Left lobe of liver (tissue), 2 donors: ENCODE measurements around the gene GSTM1. TPM values are rescaled to one million over a fixed set of nuclear protein-coding genes. Genes with fewer than 3 reads are reported as not detected.

ENCODE experiments used
- ATAC-seq: fragments of 200-7000 bp; cut with Tn5 transposase; one replicate; pipeline ENCODE4 v1.9.1; 2020; ENCODE audit warnings: mild to moderate bottlenecking, moderate library complexity
- DNase-seq: peaks from one replicate; pipeline ENCODE4 v3.0.0-alpha.2; 2020; ENCODE audit warnings: low spot score
- total RNA-seq: library from RNA; stranded (reverse); gene quantifications from one replicate; pipeline ENCODE4 v1.2.1, GENCODE V29; 2021
- donor health status: DM: no; HTN: no; CAD: no; lungs with moderate emphysema.
- donor health status: DM: no; HTN: yes; CAD: no.

GSTM1 gene
- total RNA-seq, 1 donor from 2014 or later = not detected

- DNase-seq = no peak
- ATAC-seq = no peak
Measured at GRCh38 chr1:109722908-109723691, 35.5 kb downstream of the GSTM1 start.

DNA sequence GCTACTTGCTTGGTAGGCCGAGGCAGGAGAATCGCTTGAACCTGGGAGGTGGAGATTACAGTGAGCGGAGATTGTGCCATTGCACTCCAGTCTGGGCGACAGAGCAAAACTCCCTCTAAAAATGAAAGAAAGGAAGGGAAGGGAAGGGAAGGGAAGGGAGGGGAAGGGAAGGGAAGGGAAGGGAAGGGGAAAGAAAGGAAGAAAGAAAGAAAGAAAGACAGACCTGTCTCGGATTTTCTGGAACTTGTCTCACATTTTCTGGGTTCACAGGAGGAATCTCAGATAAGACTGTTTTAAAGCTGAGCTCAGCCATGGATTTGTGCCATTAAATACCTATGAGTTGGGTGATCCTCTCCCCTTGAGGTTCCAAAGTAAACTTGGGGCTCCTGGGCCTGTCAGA is 37.3 kb downstream of the GSTM1 start:
- ATAC-seq = no peak
- no peak for DNase-seq

DNA sequence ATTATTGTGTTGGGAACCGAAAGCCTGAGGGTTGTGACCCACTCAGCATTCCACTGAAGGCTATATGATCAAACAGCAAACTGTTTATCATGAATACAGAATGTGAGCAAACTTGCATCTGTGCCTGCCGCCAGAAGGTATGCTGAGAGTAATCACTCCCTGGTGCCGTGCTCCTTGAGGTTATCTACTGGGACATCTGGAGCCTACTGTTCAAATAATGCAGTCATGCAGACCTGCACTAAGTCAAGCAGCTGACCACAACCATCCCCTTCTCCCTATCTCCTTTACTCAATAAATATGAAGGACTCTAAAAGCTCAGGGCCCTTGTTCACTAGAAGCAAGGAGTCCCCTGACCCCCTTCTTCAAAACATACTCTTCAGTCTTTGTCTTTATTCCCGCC is 37.9 kb downstream of the GSTM1 start:
- no peak for ATAC-seq
- no peak for DNase-seq

GRCh38 chr1:109726007-109726406 is 38.4 kb downstream of the GSTM1 start:
- no peak for ATAC-seq
- no peak for DNase-seq

- no peak for ATAC-seq
- DNase-seq = no peak
Measured at GRCh38 chr1:109726728-109727373, 39.2 kb downstream of the GSTM1 start.

DNA sequence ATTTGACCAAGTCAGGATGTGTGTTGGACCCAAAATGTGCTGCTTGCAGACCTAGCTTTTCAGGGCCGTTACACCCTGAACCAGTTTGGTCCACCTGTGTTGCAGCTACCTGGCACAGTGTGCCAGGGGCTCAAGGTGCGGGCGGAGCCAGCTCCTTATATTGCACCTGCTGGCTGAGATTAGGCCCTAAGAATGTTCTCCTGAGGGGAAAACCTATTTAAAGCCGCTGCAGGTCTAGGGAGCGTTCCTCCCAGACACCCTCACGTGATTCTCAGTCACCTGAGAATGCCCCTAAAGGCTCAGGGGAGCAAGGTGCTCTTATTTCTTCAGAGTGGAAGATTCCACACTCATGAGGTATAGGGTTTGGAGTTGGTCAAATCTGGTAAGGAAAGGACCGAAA is 41.3 kb downstream of the GSTM1 start:
- no peak for ATAC-seq

GRCh38 chr1:109730666-109731065 is 43.0 kb downstream of the GSTM1 start:
- DNase-seq (no peak), ATAC-seq (no peak)

More for the DNA sequence above, 41.3 kb downstream of the GSTM1 start:
- DNase-seq = no peak

DNA sequence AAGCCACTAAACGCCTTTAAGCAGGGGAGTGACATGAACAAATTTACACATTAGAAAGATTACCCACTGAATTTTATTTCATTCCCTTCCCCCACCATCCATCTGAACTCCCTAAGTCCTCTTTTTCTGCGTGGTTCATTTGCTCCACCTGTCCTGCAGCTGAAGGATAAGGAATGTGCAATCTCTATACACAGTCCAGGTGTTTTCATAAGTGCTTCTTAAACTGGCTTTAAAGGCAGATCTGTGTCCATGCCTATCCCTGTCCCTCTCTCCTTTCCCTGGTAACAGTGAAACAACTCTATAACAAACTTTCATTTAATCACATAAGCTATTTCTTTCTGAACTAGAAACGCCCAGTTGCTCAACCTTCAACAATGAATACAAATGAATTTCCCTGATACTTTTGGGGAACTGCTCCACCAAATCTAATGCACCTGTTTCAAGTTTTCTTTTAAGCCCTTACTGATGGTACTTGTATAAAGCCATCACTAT is 44.8 kb downstream of the GSTM1 start:
- no peak for ATAC-seq
- DNase-seq = no peak

GRCh38 chr1:109733236-109733870 is 45.7 kb downstream of the GSTM1 start:
- ATAC-seq (no peak), DNase-seq (no peak)

DNA sequence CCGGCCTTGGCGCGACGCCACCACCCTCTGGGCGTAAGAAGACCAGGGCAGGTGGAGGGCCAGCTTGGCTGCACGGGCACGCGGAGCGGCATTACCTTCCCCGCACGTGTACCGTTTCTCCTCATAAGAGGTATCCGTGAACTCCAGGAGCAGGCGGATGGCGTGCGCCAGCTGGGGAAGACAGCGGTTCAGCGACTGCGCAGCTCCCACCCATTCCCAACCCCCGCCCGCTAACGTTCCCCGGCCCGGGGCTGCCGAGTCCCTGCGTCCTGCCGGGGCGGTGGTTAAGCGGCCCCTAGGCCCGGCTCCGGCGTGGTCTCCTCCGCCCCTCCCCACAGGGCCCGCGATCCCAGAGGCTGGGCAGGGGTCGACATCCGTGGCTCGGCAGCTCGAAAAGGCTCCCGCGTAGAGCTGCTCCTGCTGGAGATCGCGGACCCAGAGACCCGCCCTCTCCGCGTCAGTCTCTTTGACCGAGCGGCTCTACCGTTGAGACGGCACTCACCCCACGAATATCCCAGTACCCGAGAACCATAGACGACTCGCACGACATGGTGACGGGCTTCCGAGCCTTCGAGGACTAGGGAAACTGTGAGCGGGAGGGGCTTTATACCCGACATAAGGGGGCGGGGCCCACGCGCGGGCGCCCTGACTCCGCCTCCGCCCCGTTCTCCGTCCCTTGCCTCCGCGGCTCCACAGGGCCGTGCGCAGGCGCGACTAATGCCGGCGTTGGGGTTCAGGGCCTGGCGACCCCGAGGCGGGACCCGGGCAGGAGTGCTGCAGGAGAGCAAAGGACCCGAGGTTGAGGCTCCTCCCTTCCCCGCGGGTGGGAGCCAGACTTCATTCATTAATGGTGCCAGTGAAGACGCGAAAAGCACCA is 52.4 kb downstream of the GSTM1 start:
- peak; percentile 99 for ATAC-seq
- DNase-seq = peak; percentile 77

DNA sequence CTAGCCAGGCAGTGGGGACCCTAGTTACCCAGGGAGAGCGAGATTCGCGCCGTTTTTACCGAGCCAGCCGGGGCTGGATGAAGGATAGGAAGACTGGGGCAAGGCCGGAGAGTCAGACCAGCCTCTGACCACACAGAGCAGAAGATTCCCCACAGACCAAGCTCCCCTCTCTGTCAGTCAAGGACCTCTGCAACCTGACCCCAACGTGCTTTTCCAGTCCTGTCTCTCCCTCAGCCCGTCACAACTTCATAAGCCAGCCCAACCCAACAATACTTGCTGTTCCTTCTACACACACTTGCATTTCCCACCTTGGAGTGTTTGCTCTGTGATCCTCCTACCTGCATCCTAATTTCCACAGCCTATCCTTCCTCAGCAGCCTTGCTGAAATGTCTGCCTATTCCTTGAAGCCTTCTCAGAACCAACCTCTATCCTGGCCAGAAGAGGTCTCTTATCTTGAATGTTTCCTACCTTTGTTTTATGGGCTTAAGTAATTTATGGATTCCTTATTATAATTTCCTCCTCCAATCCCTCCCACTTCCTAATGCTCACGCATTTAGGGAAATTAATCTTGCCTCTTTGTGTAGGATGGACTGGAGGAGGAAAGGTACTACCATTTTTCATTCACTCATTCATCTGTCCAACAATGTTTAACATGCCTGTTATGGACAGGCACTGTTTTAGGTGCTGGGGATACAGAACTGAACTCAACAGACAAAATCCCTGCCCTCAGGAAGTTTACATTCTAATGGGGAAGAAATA is 53.2 kb downstream of the GSTM1 start, which contains the start of gene GSTM3:
Gene GSTM3, minus strand, starts transcription at position 424 of the 759 bp plus-strand sequence. CDS start 751 bp downstream, outside the sequence.
- ATAC-seq (no peak), DNase-seq (no peak)

Other genes with a start within 250 kb of the GSTM1 start
- 9.6 TPM for gene SYPL2, start 221.3 kb upstream of the GSTM1 start, total RNA-seq
- 4.3 TPM for gene ATXN7L2, start 203.9 kb upstream of the GSTM1 start, total RNA-seq
- gene CYB561D1, start 193.7 kb upstream of the GSTM1 start, total RNA-seq = 3.3 TPM
- gene AMIGO1, start 178.1 kb upstream of the GSTM1 start, total RNA-seq = 3.5 TPM
- gene GPR61, start 147.9 kb upstream of the GSTM1 start, total RNA-seq = not detected
- gene GNAI3, start 139.2 kb upstream of the GSTM1 start, total RNA-seq = 2.5 TPM
- gene GNAT2, start 68.2 kb upstream of the GSTM1 start, total RNA-seq = 0.25 TPM
- gene AMPD2, start 68.0 kb upstream of the GSTM1 start, total RNA-seq = 56.1 TPM
- 25.4 TPM for gene GSTM4, start 31.7 kb upstream of the GSTM1 start, total RNA-seq
- 15.1 TPM for gene GSTM2, start 19.8 kb upstream of the GSTM1 start, total RNA-seq
- 0.10 TPM for gene GSTM5, start 24.4 kb downstream of the GSTM1 start, total RNA-seq
- gene GSTM3, start 53.2 kb downstream of the GSTM1 start, total RNA-seq = 3.0 TPM
- gene EPS8L3, start 76.1 kb downstream of the GSTM1 start, total RNA-seq = 0.15 TPM
- 12.5 TPM for gene CSF1, start 223.0 kb downstream of the GSTM1 start, total RNA-seq